Naive B cell (primary cell): ENCODE results near the gene LRRC28. TPM values are rescaled to one million over a fixed set of nuclear protein-coding genes. Genes with fewer than 3 reads are reported as not detected.

ENCODE experiments used
- ATAC-seq, 2 donors: fragments of 150-1000 bp; cut with Tn5 transposase; 2 replicates each; pipeline ENCODE4 v1.10.0; 2021; ENCODE audit warnings: low read depth in 2 of 2, mild to moderate bottlenecking in 2 of 2, moderate library complexity in 2 of 2
- DNase-seq: peaks from one replicate; pipeline ENCODE4 v3.0.0; 2022
- H3K27ac Mint-ChIP-seq, 6 donors: one replicate each; pipeline ENCODE4 v1.8.0; 2020 to 2022; ENCODE audit warnings: mild to moderate bottlenecking in 6 of 6, mixed read lengths in 6 of 6, moderate library complexity in 5 of 6, inconsistent platforms in 2 of 6
- H3K27me3 Mint-ChIP-seq, 3 donors: one replicate each; pipeline ENCODE4 v1.8.0; 2021 to 2022; ENCODE audit warnings: mixed read lengths in 3 of 3, mild to moderate bottlenecking in 1 of 3
- H3K36me3 Mint-ChIP-seq, 2 donors: one replicate each; pipeline ENCODE4 v1.8.0; 2020 to 2022; ENCODE audit warnings: mixed read lengths in 2 of 2, inconsistent platforms in 1 of 2, mild to moderate bottlenecking in 1 of 2
- H3K4me1 Mint-ChIP-seq, 3 donors: one replicate each; pipeline ENCODE4 v1.8.0; 2020 to 2022; ENCODE audit warnings: mixed read lengths in 3 of 3, inconsistent platforms in 1 of 3, mild to moderate bottlenecking in 1 of 3, moderate library complexity in 1 of 3
- H3K4me3 Mint-ChIP-seq, 8 donors: one replicate each; pipeline ENCODE4 v1.8.0; 2020 to 2022; ENCODE audit warnings: mild to moderate bottlenecking in 8 of 8, mixed read lengths in 8 of 8, moderate library complexity in 8 of 8, inconsistent platforms in 2 of 8
- H3K9me3 Mint-ChIP-seq, 7 donors: one replicate each; pipeline ENCODE4 v1.8.0; 2020 to 2022; ENCODE audit warnings: mixed read lengths in 7 of 7, mild to moderate bottlenecking in 5 of 7, inconsistent platforms in 2 of 7, moderate library complexity in 1 of 7
- polyA plus RNA-seq, 6 donors: library from polyadenylated mRNA; unstranded; fragments of 300-500 nt; fragmentation: Illumina TruSeq; gene quantifications; one replicate each; pipeline ENCODE4 v1.2.3, GENCODE V29; 2021; ENCODE audit warnings: low read depth in 6 of 6

The LRRC28 gene
- polyA plus RNA-seq, 6 donors from 2014 or later: 20.9 to 41.9 (median 26.9) TPM

- no peaks in the 10 kb centered on the region for H3K27me3 Mint-ChIP-seq
- H3K27ac Mint-ChIP-seq: no peak overlapping the region
- peaks cover 0 to 9% (median 0%) of the 10 kb centered on the region in 7 donors for H3K9me3 Mint-ChIP-seq
- H3K4me1 Mint-ChIP-seq: peaks cover 5 to 14% (median 10%) of the 10 kb centered on the region in 3 donors
- DNase-seq (no peak), ATAC-seq (no peak)
- H3K36me3 Mint-ChIP-seq: peaks cover 20 to 33% of the 10 kb centered on the region in 2 donors
- H3K4me3 Mint-ChIP-seq: no peak overlapping the region
Measured at GRCh38 chr15:99295840-99296239, 44.6 kb downstream of the LRRC28 start.

- Mint-ChIP-seq H3K27me3 (no peaks in the 10 kb centered on the region), H3K4me3 (no peak overlapping the region), H3K4me1 (peaks cover 5 to 14% (median 10%) of the 10 kb centered on the region in 3 donors), H3K27ac (no peak overlapping the region), H3K36me3 (peaks cover 20 to 33% of the 10 kb centered on the region in 2 donors), H3K9me3 (peaks cover 0 to 9% (median 0%) of the 10 kb centered on the region in 7 donors)
- DNase-seq (no peak), ATAC-seq (no peak)
Measured at GRCh38 chr15:99296386-99296785, 45.1 kb downstream of the LRRC28 start.

DNA sequence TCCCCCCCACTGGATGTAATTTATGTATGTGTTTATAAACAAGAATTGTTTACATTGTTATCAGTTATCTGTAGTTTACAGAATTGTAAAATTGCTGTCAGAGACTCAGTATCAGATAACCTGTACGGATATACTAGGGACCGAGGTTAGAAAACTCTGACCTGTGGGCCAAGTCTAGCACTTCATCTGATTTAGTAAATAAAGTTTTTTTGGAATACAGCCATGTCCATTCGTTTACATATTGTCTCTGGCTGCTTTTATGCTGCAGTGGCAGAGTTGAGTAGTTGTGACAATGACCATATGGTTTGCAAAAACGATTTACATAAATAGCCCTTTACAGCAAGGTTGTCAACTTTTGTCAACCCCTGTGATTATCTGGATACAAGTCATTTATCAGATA lies 52.6 kb downstream of the LRRC28 start:
- DNase-seq: no peak
- H3K27me3 Mint-ChIP-seq: no peaks in the 10 kb centered on the region
- peaks cover 0 to 2% of the 10 kb centered on the region in 2 donors for H3K36me3 Mint-ChIP-seq
- H3K4me1 Mint-ChIP-seq: no peaks in the 10 kb centered on the region
- no peak for ATAC-seq
- H3K4me3 Mint-ChIP-seq: no peak overlapping the region
- no peak overlapping the region for H3K27ac Mint-ChIP-seq
- H3K9me3 Mint-ChIP-seq: no peaks in the 10 kb centered on the region

GRCh38 chr15:99305761-99306505 lies 54.7 kb downstream of the LRRC28 start:
- no peaks in the 10 kb centered on the region for H3K9me3 Mint-ChIP-seq
- no peak overlapping the region for H3K4me3 Mint-ChIP-seq
- no peaks in the 10 kb centered on the region for H3K27me3 Mint-ChIP-seq
- no peaks in the 10 kb centered on the region for H3K4me1 Mint-ChIP-seq
- no peak overlapping the region for H3K27ac Mint-ChIP-seq
- no peak for DNase-seq
- H3K36me3 Mint-ChIP-seq: peaks cover 0 to 5% of the 10 kb centered on the region in 2 donors
- ATAC-seq: no peak

GRCh38 chr15:99306694-99307338 lies 55.5 kb downstream of the LRRC28 start:
- no peak overlapping the region for H3K27ac Mint-ChIP-seq
- no peaks in the 10 kb centered on the region for H3K4me1 Mint-ChIP-seq
- ATAC-seq (no peak), DNase-seq (no peak)
- H3K27me3 Mint-ChIP-seq: no peaks in the 10 kb centered on the region
- H3K36me3 Mint-ChIP-seq: peaks cover 0 to 10% of the 10 kb centered on the region in 2 donors
- no peaks in the 10 kb centered on the region for H3K9me3 Mint-ChIP-seq
- H3K4me3 Mint-ChIP-seq: no peak overlapping the region

GRCh38 chr15:99307735-99308134 lies 56.5 kb downstream of the LRRC28 start:
- no peaks in the 10 kb centered on the region for H3K4me1 Mint-ChIP-seq
- H3K27ac Mint-ChIP-seq: no peak overlapping the region
- ATAC-seq (no peak), DNase-seq (no peak)
- no peak overlapping the region for H3K4me3 Mint-ChIP-seq
- no peaks in the 10 kb centered on the region for H3K27me3 Mint-ChIP-seq
- H3K36me3 Mint-ChIP-seq: peaks cover 8 to 17% of the 10 kb centered on the region in 2 donors
- H3K9me3 Mint-ChIP-seq: peaks cover 2 to 7% (median 3%) of the 10 kb centered on the region in 7 donors

- H3K27me3 Mint-ChIP-seq: no peaks in the 10 kb centered on the region
- no peak overlapping the region for H3K27ac Mint-ChIP-seq
- ATAC-seq: no peak
- no peak for DNase-seq
- no peak overlapping the region for H3K4me3 Mint-ChIP-seq
- H3K9me3 Mint-ChIP-seq: peaks cover 6 to 17% (median 14%) of the 10 kb centered on the region in 7 donors
- H3K36me3 Mint-ChIP-seq: peaks cover 17 to 24% of the 10 kb centered on the region in 2 donors
- H3K4me1 Mint-ChIP-seq: no peaks in the 10 kb centered on the region
Measured at GRCh38 chr15:99310745-99311144, 59.5 kb downstream of the LRRC28 start.

DNA sequence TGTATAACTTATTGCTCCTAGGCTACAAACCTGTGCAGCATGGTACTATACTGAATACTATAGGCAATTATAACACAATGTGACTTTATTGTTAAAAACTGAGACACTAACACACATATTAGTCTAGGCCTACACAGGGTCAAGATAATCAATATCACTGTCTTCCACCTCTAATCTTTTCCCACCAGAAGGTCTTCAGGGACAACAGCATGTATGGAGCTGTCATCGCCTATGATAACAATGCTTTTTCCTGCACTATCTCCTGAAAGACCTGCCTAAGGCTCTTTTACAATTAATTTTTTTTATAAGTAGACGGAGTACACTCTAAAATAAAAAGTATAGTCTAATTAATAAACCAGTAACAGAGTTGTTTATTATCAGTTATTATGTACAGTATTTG lies 60.9 kb downstream of the LRRC28 start:
- no peak for DNase-seq
- Mint-ChIP-seq H3K27ac (no peak overlapping the region), H3K4me3 (no peak overlapping the region), H3K9me3 (peaks cover 6 to 17% (median 14%) of the 10 kb centered on the region in 7 donors), H3K36me3 (peaks cover 17 to 24% of the 10 kb centered on the region in 2 donors), H3K27me3 (no peaks in the 10 kb centered on the region), H3K4me1 (no peaks in the 10 kb centered on the region)
- ATAC-seq: no peak

- Mint-ChIP-seq H3K9me3 (peaks cover 6 to 17% (median 14%) of the 10 kb centered on the region in 7 donors), H3K27ac (no peak overlapping the region)
- ATAC-seq: no peak
Measured at GRCh38 chr15:99312794-99313193, 61.5 kb downstream of the LRRC28 start.

DNA sequence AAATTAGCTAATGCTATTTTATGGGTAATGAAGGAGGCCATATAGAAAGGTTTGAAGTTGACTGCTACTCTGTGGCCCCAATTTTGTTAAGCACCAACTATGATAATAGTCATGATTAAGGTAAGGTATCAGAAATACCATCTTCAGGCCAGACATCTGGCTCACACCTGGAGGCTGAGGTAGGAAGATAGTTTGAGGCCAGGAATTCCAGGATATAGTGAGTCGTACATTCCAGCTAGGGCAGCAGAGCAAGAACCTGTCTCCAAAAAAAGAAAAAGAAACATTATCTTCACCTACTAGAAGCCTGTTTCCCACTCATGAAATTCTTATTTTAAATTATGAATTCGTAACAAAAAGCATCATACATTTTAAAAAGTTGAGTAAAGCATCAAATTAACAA lies 64.4 kb downstream of the LRRC28 start:
- no peaks in the 10 kb centered on the region for H3K4me1 Mint-ChIP-seq
- no peak for DNase-seq
- H3K36me3 Mint-ChIP-seq: peaks cover 17 to 19% of the 10 kb centered on the region in 2 donors
- peaks cover 6 to 17% (median 14%) of the 10 kb centered on the region in 7 donors for H3K9me3 Mint-ChIP-seq
- ATAC-seq: no peak
- no peaks in the 10 kb centered on the region for H3K27me3 Mint-ChIP-seq
- no peak overlapping the region for H3K27ac Mint-ChIP-seq
- no peak overlapping the region for H3K4me3 Mint-ChIP-seq

More at GRCh38 chr15:99312794-99313193, 61.5 kb downstream of the LRRC28 start:
- H3K27me3 Mint-ChIP-seq: no peaks in the 10 kb centered on the region
- H3K36me3 Mint-ChIP-seq: peaks cover 17 to 24% of the 10 kb centered on the region in 2 donors
- no peak for DNase-seq
- H3K4me3 Mint-ChIP-seq: no peak overlapping the region
- H3K4me1 Mint-ChIP-seq: no peaks in the 10 kb centered on the region

- DNase-seq (no peak), ATAC-seq (no peak)
- no peaks in the 10 kb centered on the region for H3K36me3 Mint-ChIP-seq
- H3K4me1 Mint-ChIP-seq: peaks cover 11 to 12% (median 12%) of the 10 kb centered on the region in 3 donors
- H3K27me3 Mint-ChIP-seq: no peaks in the 10 kb centered on the region
- H3K27ac Mint-ChIP-seq: no peak overlapping the region
- peaks cover 0 to 8% (median 0%) of the 10 kb centered on the region in 7 donors for H3K9me3 Mint-ChIP-seq
- no peak overlapping the region for H3K4me3 Mint-ChIP-seq
Measured at GRCh38 chr15:99320374-99321215, 69.3 kb downstream of the LRRC28 start.

GRCh38 chr15:99321468-99321867 lies 70.2 kb downstream of the LRRC28 start:
- DNase-seq (no peak), ATAC-seq (no peak)
- no peaks in the 10 kb centered on the region for H3K27me3 Mint-ChIP-seq
- no peak overlapping the region for H3K4me3 Mint-ChIP-seq
- no peaks in the 10 kb centered on the region for H3K36me3 Mint-ChIP-seq
- H3K27ac Mint-ChIP-seq: peak overlapping the region in 1 of 6 donors; percentile 29
- peaks cover 12 to 14% (median 12%) of the 10 kb centered on the region in 3 donors for H3K4me1 Mint-ChIP-seq
- H3K9me3 Mint-ChIP-seq: peaks cover 0 to 8% (median 0%) of the 10 kb centered on the region in 7 donors

DNA sequence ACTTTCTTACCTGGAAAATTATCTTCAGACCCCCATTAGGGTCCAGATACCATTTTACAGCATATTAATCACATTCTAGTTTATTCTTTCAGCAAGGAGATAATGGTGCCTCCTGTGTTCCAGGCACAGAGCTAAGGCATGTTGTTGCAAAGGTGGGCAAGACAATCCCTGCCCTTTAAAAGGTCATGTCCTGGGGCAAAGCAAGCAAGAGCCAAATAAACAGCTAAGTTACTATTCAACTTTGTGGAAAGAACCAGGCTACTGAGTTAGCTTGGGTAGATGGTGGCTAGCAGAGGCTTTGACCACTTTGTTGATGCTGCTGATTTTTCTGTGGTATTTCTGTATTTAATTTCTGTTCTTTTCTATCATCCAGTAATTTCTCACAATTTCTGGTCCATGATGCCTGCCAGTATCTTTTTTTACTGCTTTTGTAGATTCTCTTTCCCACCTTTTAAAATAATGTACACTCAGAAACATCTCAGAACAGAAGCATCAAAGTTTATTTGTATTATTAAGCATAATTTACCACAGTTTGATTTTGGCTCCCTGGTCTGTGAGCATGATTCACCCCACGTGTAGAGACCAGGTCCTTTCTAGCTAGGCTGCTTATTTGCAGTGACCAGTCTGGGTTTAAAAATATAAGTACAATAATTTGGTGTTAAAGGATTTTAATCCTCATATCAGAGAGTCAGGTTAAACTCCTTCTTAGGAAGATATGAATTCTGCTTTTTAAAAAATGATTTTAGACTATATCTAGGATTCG lies 71.5 kb downstream of the LRRC28 start:
- ATAC-seq: no peak
- H3K27me3 Mint-ChIP-seq: no peaks in the 10 kb centered on the region

More for the DNA sequence above, 71.5 kb downstream of the LRRC28 start:
- Mint-ChIP-seq H3K4me1 (peaks cover 12 to 14% (median 12%) of the 10 kb centered on the region in 3 donors), H3K27ac (peak overlapping the region in 1 of 6 donors; percentile 23), H3K36me3 (no peaks in the 10 kb centered on the region), H3K9me3 (peaks cover 0 to 8% (median 0%) of the 10 kb centered on the region in 7 donors), H3K4me3 (no peak overlapping the region)
- DNase-seq: no peak
